HTR-8/SVneo (cell line): ENCODE measurements around the gene HID1.
"Not testable (repeated sequence)": the region's sequence is repeated elsewhere in the genome, so short reads cannot be mapped to it uniquely, and the experiment has no call there.

Experiments used
- DNase-seq: peaks from one replicate; pipeline ENCODE4 v3.0.0; 2011; ENCODE audit warnings: low spot score, mixed read lengths; ENCODE audit not compliant: insufficient read length
- FAIRE-seq: peaks from 2 replicates; lab custom pipeline; 2011; peaks lifted over from hg19 to GRCh38; lab: Jason Lieb, UNC

The HID1 gene

DNA sequence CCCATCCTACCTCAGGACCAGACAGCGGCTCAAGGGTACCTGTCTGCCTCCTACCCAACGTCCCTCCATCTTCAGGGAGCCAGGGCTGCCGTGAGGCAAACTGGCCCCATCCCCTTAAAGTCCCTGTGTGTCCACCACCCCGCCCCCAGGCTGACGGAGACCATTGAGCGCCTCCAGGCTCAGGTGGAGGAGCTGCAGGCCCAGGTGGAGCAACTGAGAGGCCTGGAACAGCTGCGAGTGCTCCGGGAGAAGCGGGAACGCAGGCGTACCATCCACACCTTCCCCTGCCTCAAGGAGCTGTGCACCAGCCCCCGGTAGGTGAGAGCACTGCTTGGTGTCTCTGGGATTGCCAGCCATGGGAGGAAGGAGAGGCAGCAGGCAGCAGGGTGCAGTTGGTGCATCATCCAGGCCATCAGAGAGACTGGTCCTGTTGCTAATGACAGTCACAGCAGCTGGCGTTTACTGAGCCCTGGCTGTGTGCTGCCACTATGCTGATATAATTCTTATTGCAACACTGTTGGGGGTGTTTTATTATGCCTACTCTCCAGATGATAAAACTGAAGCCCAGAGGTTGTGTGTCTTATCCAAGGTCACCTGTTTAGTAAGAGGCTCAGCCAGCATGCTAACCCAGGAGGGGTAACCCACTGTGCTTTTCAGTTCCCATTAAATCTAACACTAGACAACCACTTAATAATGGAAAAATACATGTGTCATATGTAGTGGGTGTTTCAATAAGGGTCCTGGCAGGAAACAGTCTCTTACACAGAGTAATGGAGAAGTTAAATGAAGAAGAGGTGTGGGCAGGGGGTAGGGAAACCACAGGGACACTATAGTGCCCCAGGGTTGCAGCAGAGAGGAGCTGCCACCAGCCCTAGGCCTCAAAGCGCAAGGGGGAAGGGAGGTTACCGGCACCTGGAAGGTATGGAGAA lies 29.6 kb upstream of the HID1 start:
- FAIRE-seq: no peak
- DNase-seq: no peak

DNA sequence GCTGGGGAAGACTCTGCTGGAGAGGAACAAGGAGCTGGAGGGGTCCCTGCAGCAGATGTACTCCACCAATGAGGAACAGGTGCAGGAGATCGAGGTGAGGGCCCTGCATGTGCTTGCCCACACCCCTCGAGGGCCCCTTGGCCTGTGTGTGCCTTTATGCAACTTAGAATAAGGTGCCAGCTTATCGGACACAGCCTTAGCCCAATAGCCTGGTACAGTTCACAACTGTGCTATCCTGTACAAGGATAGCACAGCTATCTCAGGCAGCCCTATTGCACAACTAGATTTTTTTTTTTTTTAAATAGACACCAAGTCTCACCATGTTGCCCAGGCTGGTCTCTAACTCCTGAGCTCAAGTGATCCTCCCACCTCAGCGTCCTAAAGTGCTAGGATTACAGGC lies 27.0 kb upstream of the HID1 start:
- no peak for DNase-seq
- no peak for FAIRE-seq

DNA sequence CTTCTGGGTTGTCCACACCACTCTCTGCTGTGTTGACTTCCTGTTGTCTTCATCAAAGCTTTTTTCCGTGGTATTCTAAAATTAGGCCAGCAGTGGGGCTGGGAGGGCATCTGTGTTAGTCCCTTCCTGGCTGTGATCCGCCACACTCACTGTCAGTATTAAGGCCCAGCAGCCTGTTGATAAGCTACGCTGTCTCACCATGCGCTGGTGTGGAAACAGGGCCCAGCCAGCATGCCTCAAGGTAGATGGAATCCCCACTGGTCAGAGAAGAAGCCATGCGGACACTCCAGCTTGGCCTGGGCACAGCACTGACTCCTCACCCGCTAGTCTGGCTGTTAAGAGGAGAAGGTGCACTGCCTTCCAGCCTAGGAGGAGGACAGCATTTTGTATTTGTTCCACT lies 26.2 kb upstream of the HID1 start:
- FAIRE-seq: no peak

DNA sequence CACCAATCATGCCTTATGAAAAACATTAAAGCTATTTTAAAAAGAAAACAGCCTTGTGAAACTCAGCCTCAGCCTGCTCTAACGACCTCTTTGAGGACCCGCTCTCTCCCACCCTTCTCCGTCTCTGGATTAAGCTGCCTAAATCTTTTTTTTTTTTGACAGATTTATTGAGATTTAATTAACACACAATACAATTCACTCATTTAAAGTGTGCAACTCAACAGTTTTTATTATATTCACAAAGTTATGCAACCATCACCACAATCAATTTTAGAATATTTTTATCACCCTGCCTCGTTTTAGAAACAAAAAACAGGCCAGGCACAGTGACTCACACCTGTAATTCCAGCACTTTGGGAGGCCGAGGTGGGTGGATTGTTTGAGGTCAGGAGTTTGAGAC lies 23.3 kb upstream of the HID1 start:
- FAIRE-seq (no peak), DNase-seq (no peak)

More for the DNA sequence above, 26.2 kb upstream of the HID1 start:
- no peak for DNase-seq

DNA sequence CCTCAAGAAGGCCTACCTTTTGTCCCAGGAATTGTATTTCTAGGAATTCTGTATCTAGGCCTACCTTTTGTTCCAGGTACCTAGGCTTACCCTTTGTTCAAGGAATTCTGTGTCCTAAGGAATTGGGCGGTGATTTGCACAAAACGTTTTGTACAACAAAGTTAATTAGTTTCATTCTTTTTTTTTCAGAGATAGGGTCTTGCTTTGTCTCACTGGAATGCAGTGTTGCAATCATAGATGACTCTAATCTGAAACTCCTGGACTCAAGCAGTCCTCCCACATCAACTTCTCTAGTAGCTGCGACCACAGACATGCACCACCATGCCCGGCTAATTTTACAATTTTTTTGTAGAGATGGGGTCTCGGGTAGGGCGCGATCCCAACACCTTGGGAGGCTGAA lies 21.9 kb upstream of the HID1 start:
- no peak for DNase-seq
- FAIRE-seq: no peak

DNA sequence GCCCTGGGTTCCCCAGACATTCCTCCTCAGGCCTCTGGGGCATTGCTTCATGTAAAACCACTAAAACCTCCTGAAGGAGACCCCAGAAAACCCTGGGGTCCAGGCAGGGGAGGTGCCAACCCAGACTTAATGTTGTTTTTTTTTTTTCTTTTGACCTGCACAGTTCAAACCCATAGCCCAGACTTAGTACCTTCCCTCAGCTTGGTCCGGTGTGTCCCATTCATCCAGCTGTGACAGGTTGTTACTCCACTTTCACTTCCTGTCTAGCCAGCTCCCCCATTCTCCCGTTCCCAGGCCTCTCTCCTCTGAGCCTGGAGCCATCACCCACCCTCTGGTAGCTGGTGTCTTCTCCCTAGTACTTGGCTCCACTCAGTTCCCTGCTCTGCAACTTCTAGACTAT lies 19.7 kb upstream of the HID1 start:
- no peak for DNase-seq
- FAIRE-seq: no peak

DNA sequence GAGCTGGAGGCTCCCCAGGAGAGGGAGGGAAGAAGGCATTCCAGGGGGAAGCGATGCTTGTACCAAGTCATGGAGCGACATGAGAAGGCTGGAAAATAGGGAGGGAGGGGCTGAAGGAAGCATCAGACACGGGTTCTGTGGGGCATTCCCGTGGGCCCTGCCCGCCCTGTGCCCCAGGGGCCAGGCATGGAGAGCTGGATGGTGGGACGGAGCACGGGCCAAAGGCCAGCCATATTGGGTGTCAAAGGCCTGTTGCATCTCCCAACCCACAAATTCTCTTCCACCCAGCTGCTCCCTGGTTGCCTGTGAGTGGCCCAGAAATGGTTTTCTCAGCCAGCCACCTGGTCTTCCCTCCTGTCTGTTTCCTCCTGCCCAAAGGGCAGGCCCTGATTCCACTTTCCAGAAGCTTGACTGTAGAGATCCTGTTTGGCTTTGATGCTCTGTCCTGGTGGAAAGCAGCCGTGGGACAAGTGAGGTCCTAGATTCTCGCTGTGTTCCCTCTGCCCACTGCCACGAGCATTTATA lies 18.1 kb upstream of the HID1 start:
- DNase-seq (no peak), FAIRE-seq (no peak)

DNA sequence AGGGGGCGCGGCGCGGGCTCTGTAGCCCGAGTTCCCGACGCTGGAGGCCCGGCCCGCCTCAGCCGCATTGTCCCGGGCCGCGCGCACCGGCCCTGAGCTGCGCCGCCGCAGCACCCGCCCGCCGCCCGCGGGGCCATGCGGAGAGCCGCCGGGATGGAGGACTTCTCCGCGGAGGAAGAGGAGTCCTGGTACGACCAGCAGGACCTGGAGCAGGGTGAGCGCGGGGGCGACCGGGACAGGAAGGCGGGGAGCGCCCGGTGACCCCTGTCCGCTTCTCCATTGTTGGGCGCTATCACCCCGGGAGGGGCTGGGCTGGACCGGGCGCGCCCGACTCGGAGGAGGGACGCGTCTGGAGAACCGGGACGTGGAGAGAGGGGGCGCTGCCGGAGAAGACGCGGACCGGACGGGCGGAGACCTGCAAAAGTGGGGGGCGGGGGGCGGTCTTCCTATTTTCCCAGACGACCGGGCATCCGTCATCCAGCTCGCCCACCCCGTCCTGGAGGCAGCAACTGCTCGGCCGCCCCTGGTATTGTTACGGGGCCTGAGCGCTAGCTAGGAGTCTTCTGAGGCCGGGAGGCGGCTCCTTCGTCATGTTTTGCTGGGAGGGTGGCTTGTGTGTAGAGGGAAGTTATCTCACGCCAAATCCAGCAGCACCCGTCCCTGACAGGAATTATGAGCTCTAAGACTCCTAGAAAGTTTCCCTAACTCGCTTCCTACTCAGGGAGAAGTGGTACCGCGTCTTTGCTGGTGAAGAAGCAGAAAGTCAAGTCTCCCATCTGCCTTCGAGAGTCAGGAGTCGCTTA lies 15.6 kb upstream of the HID1 start:
- DNase-seq (peak; percentile 77), FAIRE-seq (peak; percentile 9)

DNA sequence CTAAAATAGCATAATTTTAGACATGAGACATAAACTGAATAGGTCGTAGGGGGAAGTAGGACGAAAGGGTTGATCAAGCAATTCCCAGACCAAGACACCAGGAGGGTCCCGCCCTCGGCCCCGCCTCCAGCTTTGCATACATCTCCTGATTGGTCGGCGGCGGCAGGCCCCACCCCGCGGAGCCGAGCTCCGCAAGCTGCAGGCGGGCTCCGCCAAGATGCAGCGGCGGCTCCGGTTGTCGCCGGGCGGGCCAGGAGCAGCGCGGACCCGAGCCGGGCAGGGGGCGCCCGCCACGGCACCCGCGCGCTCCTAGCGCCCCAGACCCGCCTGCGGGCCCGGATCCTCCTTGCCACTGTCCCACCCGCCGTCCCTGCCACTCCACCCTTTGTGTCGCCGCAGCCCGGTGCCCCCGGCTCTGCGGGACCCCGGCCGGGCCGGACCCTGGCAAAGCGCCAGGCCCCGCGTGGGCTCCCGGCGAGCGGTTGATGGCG lies 14.9 kb upstream of the HID1 start, which contains the start of gene CDR2L:
Gene CDR2L, plus strand, starts transcription at position 215 of the 491 bp plus-strand sequence. CDS start 412 bp downstream, outside the sequence.
- DNase-seq (peak; percentile 98), FAIRE-seq (peak; percentile 97)

DNA sequence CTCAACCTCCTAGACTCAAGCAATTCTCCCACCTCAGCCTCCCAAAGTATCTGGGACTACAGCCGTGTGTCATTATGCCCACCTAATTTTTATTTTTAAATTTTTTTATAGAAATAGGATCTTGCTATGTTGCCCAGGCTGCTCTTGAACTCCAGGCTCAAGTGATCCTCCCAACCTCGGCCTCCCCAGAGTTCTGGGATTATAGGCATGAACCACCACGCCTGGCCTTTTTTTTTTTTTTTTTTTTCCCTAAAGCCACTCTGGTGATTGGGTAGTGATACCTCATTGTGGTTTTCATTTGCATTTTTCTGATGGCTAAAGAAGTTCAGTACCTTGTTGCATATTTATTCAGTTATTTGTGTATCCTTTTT lies 13.6 kb upstream of the HID1 start:
- DNase-seq: no peak
- no peak for FAIRE-seq

DNA sequence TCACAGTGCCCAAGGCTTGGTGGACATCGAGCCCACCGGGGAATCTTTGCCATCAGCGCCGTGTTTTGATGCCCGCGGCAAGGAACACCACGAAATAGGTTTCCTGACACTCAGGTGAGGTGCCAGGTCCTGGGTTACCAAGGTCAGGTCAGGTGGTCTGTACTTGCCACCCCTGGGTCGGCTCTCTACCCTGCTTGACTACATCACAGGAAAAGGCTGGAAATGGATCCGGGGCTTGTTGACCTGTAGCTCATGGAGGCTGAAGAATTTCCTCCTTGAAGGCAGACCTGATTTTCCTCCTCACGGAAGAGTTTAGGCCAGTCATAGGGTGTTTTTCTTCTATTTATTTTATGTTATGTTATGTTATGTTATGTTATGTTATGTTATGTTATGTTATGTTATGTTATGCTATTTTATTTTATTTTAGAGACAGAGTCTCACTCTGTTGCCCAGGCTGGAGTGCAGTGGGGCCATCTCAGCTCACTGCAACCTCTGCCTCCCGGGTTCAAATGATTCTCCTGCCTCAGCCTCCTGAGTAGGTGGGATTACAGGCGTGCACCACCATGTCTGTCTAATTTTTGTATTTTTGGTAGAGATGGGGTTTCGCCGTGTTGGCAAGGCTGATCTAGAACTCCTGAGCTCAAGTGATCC lies 10.2 kb upstream of the HID1 start:
- not testable (repeated sequence) for DNase-seq, FAIRE-seq

DNA sequence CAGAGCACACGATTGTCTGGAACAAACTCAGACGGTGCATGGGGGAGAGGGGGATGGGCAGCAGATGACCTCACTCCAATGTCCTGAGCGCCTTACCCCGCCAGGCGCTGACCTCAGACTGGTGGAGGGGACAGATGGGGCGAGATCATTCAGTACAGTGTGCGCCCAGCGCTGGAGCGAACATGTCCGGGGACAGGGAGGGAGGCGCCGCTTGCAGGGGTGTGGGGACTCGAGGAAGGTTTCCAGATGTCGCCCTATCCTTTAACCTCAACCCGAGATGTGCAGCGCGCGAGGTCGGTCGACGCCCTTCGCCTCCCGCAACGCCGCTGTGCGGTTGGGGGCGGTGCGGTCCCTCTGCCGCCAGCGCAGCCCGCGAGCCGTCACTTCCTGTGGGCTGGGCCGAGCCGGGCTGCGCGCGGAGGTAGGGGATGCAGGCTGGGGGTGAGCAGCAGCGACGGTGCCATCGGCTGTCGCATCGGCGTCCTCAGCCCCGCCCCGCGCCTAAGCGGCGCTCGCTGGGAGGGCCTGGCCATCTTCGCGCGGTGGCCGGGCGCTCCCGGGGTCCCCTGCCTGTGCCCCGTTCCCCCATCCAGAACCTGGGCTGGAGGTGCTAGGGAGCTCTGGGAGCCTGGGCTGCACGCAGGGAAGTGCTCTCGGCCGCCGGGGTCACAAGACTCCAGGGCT lies 9.6 kb upstream of the HID1 start:
- FAIRE-seq (peak; percentile 99), DNase-seq (peak; percentile 91)

DNA sequence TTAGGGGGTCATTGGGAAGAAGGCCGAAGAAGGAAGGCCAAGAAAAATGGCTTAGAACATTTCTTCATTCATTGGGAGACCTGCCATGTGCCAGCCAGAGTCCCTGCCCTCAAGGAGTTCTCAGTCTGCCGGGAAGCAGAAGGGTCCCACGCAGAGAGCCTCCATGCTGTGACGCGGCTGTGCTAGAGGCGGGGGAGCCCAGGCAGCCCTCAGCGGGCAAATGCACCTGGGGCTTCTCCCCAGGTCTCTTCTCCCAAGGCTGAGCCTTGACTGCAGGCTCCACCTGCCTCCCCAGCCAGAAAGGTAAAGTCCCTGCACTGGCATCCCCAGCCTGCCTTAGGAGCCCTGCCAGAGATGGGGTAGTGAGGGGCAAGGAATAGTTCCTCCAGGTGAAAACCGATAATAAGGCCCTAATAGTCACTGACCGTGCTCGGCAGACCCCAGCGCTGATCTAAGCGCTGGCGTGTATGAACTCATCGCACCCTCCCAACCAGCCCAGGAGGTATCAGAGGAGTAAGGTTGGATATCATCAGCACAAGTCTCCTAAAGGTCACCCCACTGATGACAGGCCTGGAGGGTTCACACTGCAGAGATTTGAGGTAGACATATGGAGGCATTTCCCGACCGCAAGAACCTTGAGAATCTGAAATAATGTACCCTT lies 8.9 kb upstream of the HID1 start:
- no peak for DNase-seq
- FAIRE-seq: no peak

DNA sequence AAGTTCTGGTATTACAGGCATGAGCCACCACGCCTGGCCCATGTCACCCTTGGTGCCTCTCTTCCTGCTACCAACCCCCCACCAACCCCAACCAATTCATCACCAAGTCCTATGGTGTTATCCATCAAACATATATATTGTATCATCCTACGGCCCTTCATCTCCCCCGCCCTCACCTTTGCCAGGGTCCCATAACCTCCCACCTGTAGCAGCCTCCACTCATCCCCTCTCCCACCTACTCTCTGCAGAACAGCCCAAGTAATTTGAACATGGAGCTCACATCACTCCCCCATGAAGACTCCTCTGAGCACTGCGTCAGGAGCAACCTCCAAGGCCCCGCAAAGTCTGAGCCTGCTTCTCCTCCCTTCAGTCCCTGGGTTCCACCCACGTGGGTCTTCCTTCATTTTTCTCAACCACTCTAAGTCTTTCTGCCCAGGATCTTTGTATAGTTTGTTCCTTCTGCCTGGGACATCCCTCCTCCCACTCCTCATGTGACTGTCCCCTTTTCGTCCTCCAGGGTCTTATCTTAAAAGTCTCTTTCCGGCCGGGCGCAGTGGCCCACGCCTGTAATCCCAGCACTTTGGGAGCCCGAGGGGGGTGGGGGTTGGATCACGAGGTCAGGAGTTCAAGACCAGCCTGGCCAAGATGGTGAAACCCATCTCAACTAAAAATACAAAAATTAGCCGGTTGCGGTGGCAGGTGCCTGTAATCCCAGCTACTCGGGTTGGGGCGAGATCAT lies 7.0 kb upstream of the HID1 start:
- FAIRE-seq: no peak
- no peak for DNase-seq

DNA sequence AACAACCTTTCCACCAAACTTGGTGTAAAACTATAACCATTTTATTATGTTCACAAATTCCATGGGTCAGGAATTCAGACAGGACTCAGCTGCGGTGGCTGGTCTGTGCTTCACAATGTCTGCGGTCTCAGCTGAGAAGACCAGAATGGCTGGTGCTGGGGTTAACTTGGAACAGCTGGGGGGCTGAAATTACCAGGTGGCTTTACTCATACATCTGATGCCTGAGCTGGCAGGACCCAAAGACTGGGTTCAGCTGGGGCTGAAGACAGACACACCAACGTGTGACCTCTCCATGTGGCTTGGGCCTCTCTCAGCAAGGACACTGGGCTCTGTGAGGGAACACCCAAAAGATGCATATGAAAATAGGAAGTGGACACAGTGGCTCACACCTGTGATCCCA lies 5.7 kb upstream of the HID1 start:
- DNase-seq (no peak), FAIRE-seq (no peak)

DNA sequence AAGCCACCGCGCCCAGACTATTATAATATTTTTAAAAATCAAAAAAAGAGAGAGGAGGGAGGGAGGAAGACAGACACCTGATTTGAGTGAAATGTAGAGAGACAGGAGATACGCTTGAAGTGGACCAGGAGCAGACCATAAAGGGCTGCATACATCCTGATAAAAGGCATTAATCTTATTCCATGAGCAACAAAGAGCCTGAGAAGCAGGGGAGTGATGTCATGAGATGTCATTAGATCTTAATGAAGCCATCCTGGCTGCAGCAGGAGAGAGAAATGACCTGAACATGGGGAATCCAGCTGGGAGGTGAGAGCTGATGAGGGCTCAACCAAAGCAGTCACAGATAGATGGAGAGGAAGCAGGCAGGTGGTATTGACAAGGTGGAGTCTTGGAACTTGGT lies 5.2 kb upstream of the HID1 start:
- no peak for DNase-seq
- FAIRE-seq: no peak

DNA sequence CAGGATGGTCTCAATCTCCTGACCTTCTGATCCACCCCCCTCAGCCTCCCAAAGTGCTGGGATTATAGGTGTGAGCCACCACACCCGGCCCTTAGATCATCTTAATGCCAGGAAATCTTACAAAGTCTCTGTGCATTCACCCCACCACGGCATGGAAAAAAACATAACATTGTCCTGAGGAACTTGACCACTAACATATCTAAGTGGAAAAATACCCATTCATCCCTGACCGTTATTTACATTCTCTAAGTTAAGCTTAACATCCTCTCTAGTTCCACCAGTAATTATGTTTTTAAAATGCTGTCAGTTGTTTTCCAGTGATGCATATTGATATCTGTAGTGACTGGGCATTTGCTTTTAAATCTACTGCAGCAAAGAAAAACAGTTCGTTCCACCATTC lies 3.4 kb upstream of the HID1 start:
- DNase-seq: no peak
- FAIRE-seq: no peak

DNA sequence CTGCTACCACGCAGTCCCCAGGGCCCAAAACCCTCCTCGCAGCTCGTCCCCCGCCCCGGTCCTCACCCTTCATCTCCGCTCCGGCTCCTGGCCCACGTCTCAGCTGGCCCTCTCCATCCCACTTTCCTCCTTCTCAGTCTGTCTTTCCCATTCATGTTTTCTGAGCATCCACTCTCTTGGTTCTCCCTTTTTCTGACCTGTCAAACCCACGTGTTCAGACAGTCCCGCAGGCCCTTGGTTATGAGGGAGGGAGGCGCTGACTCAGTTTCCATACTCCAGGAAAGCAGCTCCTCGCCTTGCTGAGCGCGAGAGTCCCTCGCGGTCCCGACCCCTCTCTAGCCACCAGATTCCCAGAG lies 392 bp upstream of the HID1 start:
- DNase-seq (no peak), FAIRE-seq (no peak)

DNA sequence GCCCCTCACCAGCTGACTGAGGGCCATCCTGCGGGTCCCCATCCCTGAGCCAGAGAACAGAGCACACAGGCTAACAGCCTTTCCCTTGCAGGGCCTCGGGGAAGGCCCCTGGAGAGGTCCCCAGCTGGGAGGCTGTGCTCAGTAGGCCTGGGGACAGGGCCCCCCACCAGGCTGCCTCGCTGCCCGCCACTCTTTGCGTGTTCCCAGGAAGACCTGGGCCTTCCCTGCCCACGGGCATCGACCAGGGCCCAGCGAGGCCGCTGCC lies 785 bp downstream of the HID1 start:
- FAIRE-seq (no peak), DNase-seq (no peak)
